ENCODE measurements around the gene ALX4.

DNA sequence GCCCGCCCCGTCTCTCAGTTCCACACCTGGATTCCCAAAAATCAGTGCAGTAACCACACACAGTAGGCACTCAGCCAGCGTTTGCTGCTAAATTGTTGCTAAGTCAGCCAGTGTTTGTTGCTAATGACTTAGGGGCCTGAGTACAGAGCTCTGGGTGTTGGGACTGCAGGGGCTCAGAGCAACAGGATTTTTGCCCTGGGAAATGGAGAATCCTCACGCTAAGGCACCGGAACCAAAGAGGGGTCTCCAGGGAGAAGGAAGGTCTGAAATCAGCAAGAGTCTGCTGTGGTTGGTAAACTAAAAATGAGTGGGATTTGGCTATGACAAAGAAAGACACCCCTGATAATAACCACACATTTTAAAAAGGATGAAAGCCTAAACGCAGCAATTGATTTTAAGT lies 22.7 kb upstream of the ALX4 start:
- TF ChIP-seq CTCF (IDR thresholded peaks at IDR 0.05) (no peak), POLR2A (IDR thresholded peaks at IDR 0.05) (no peak)

Measured in Peyer's patch (tissue), 4 donors.